Astrocyte (in vitro differentiated cells and primary cell): ENCODE results near the gene CCDC146.

Source experiments
- CTCF ChIP-seq: IDR thresholded peaks from 2 replicates; pipeline ENCODE4 v1.5.1; 2011; ENCODE audit warnings: low read depth, mild to moderate bottlenecking, inconsistent platforms, low read length, moderate library complexity; ENCODE audit not compliant: insufficient read depth
- EZH2 ChIP-seq: IDR thresholded peaks from 2 replicates; pipeline ENCODE4 v1.6.1; 2012; ENCODE audit warnings: mild to moderate bottlenecking, low read length, inconsistent platforms; ENCODE audit not compliant: insufficient read depth

GRCh38 chr7:77223261-77223660 is 100.8 kb downstream of the CCDC146 start:
- TF ChIP-seq CTCF (no peak), EZH2 (no peak)
